Middle frontal gyrus (tissue), 1 donor: ENCODE data around the gene IGLL1.
"Not testable (repeated sequence)": the region's sequence is repeated elsewhere in the genome, so short reads cannot be mapped to it uniquely, and the experiment has no call there.

Source experiments
- DNase-seq: peaks from one replicate; pipeline ENCODE4 v3.0.0-alpha.2; 2015; ENCODE audit warnings: low spot score; ENCODE audit errors: extremely low spot score

The IGLL1 gene

DNA sequence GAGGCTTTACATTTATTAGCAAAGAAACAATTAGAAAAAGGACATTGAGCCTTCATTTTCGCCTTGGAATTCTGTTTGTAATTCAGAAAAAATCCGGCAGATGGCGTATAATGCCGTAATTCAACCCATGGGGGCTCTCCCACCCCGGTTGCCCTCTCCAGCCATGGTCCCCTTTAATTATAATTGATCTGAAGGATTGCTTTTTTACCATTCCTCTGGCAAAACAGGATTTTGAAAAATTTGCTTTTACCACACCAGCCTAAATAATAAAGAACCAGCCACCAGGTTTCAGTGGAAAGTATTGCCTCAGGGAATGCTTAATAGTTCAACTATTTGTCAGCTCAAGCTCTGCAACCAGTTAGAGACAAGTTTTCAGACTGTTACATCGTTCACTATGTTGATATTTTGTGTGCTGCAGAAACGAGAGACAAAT, 38.2 kb downstream of the IGLL1 start:
- DNase-seq: not testable (repeated sequence)

DNA sequence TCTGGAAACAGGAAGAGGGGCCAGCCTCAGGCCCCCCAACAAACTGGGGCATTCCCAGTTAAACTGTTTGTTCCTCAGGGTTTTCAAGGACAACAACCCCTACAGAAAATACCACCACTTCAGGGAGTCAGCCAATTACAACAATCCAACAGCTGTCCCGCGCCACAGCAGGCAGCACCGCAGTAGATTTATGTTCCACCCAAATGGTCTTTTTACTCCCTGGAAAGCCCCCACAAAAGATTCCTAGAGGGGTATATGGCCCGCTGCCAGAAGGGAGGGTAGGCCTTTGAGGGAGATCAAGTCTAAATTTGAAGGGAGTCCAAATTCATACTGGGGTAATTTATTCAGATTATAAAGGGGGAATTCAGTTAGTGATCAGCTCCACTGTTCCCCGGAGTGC, 39.3 kb downstream of the IGLL1 start:
- DNase-seq: not testable (repeated sequence)

DNA sequence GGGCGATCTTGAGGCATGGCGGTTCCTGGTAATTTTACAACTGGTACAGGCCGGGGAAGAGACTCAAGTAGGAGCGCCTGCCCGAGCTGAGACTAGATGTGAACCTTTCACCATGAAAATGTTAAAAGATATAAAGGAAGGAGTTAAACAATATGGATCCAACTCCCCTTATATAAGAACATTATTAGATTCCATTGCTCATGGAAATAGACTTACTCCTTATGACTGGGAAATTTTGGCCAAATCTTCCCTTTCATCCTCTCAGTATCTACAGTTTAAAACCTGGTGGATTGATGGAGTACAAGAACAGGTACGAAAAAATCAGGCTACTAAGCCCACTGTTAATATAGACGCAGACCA, 40.3 kb downstream of the IGLL1 start:
- not testable (repeated sequence) for DNase-seq

DNA sequence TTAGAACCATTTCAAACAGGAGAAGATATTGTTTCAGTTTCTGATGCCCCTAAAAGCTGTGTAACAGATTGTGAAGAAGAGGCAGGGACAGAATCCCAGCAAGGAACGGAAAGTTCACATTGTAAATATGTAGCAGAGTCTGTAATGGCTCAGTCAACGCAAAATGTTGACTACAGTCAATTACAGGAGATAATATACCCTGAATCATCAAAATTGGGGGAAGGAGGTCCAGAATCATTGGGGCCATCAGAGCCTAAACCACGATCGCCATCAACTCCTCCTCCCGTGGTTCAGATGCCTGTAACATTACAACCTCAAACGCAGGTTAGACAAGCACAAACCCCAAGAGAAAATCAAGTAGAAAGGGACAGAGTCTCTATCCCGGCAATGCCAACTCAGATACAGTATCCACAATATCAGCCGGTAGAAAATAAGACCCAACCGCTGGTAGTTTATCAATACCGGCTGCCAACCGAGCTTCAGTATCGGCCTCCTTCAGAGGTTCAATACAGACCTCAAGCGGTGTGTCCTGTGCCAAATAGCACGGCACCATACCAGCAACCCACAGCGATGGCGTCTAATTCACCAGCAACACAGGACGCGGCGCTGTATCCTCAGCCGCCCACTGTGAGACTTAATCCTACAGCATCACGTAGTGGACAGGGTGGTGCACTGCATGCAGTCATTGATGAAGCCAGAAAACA, 40.8 kb downstream of the IGLL1 start:
- DNase-seq: peak; percentile 69

DNA sequence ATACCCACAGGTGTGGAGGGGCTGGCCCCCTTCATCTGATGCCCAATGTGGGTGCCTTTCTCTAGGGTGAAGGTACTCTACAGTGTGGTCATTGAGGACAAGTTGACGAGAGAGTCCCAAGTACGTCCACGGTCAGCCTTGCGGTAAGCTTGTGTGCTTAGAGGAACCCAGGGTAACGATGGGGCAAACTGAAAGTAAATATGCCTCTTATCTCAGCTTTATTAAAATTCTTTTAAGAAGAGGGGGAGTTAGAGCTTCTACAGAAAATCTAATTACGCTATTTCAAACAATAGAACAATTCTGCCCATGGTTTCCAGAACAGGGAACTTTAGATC, 41.4 kb downstream of the IGLL1 start:
- not testable (repeated sequence) for DNase-seq

DNA sequence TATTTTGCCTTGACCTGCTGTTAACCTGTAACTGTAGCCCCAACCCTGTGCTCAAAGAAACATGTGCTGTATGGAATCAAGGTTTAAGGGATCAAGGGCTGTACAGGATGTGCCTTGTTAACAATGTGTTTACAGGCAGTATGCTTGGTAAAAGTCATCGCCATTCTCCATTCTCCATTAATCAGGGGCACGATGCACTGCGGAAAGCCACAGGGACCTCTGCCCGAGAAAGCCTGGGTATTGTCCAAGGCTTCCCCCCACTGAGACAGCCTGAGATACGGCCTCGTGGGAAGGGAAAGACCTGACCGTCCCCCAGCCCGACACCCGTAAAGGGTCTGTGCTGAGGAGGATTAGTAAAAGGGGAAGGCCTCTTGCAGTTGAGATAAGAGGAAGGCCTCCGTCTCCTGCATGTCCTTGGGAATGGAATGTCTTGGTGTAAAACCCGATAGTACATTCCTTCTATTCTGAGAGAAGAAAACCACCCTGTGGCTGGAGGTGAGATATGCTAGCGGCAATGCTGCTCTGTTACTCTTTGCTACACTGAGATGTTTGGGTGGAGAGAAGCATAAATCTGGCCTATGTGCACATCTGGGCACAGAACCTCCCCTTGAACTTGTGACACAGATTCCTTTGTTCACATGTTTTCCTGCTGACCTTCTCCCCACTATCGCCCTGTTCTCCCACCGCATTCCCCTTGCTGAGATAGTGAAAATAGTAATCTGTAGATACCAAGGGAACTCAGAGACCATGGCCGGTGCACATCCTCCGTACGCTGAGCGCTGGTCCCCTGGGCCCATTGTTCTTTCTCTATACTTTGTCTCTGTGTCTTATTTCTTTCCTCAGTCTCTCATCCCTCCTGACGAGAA, 42.0 kb downstream of the IGLL1 start:
- not testable (repeated sequence) for DNase-seq

DNA sequence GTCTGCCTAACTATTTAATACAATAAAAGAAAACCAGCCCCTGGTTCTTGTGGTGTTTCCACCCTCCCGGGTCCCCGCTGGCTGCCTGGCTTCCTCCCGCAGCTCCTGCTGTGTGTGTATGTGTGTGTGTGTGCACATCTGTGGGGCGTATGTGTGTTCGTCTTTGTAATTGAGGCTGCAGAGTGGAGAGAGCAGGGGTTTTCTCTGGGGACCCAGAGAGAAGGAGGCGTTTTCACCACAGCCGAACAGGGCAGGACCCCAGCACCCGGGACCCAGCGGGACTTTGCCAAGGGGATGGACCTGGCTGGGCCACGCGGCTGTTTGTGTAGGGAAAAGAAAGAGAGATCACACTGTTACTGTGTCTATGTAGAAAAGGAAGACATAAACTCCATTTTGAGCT, 42.7 kb downstream of the IGLL1 start:
- DNase-seq: no peak

DNA sequence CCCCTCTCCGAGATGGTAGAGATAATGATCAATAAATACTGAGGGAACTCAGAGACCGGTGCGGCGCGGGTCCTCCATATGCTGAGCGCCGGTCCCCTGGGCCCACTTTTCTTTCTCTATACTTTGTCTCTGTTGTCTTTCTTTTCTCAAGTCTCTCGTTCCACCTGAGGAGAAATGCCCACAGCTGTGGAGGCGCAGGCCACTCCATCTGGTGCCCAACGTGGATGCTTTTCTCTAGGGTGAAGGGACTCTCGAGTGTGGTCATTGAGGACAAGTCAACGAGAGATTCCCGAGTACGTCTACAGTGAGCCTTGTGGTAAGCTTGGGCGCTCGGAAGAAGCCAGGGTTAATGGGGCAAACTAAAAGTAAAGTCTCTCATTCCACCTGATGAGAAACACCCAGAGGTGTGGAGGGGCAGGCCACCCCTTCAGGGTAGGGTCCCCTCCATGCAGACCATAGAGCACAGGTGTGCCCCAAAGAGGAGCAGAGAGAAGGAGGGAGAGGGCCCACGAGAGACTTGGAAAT, 43.2 kb downstream of the IGLL1 start:
- DNase-seq: no peak

DNA sequence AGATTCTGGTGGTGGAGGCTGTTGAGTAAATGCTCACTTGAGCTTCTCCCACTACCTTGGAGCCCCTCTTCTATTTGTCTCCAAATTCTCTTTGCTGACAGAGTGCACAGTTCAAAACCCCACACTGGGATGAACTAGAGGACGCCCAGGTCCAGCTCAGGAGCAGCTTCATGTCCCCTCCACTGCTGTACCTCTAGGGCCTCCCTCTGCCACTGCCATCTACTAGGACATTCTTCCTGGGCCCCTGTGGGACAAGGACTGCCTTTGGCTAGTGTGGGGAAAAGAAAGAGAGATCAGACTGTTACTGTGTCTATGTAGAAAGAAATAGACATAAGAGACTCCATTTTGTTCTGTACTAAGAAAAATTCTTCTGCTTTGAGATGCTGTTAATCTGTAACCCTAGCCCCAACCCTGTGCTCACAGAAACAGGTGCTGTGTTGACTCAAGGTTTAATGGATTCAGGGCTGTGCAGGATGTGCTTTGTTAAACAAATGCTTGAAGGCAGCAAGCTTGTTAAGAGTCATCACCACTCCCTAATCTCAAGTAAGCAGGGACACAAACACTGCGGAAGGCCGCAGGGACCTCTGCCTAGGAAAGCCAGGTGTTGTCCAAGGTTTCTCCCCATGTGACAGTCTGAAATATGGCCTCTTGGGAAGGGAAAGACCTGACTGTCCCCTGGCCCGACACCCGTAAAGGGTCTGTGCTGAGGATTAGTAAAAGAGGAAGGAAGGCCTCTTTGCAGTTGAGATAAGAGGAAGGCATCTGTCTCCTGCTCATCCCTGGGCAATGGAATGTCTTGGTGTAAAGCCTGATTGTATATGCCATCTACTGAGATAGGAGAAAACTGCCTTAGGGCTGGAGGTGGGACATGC, 44.1 kb downstream of the IGLL1 start:
- not testable (repeated sequence) for DNase-seq

DNA sequence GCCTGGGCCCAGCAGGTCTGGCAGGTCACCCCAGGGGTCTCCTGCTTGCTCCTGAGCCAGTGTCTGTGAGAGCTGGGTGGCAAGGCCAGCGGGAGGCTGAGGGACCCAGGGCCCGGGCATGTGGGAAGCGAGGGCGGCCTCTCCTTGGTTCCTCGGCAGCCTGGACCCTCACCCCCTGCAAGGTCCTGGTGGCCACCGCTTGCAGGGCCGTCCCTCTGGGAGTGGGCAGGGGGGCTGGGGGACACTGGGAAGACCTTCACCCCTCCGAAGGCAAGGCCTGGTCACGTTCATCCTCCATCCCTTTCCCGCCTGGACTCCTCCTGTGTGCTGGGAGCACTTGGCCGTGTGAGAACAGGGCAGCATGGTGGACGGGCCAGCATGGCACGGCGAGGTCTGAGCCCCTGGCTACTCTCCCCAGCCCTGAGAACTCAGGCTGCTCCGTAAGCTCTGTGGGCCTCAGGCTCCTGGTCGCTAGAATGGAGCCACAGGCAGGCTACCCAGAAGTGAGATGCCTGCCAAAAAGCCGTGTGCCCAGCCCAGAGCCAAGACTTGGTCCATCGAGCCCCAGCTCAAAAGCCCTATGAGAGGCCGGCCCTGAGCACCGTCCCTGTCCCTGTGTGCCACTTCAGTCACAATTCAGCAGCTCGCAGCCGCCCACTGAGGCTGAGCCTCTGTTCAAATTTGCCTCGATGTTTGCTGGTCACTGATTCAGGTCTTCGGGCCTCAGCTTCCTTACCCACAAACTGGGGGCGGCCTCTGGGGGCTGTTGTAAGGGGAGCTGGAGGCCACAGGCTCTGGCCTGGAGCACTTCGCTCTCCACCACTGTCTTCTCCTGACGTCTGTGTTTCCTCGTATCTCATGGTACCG, 45.0 kb downstream of the IGLL1 start:
- DNase-seq: no peak

DNA sequence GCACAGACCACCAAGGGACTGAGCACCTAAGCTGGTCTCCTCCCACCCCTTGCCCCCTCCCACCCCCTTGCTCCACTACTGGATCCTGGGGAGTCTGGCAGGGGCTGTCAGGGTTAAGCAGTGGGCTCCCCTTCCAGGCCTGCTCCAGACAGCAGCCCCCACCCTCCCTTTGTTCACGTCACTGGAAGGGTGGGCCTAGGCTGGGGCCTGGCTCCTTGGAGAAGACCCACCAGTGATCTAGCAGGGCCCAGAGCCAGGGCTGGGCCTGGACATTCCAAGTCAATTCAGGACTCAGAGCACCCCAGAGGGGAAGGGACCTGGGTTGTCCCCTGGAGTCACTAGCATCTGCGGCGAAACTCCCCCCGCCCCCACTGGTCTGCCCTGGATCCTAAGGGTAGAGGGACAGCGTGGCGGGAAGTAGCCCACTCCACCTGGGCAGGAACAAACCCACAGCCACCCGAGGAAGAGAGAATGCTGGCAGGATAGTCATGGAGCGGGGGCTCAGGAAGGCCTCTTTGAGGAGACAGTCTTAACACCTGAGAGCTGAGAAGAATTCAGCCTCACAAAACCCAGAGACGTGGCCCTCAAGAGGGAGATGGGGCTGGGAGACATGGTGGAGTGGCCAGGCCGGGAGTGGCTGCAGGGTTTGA, 45.8 kb downstream of the IGLL1 start:
- DNase-seq: no peak

DNA sequence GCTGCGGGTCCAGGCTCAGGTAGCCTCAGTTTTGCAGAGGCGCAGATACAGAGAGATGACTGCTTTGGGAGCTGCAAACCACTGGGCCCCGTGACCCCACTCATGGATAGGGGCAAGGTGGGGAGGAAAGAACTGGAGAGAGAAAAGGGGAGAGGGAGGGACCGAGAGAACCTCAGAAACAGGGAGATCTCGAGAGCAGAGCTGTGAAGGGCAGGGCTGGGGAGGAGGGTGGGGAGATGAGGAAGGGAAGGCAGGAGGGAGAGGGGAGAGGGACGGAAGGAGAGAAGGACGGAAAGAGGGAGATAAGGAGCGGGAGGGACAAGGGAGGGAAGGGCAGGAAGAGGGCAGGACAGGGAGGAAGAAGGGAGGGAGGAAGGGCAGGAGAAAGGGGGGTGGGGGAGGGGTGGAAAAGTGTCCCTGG, 46.3 kb downstream of the IGLL1 start:
- no peak for DNase-seq

DNA sequence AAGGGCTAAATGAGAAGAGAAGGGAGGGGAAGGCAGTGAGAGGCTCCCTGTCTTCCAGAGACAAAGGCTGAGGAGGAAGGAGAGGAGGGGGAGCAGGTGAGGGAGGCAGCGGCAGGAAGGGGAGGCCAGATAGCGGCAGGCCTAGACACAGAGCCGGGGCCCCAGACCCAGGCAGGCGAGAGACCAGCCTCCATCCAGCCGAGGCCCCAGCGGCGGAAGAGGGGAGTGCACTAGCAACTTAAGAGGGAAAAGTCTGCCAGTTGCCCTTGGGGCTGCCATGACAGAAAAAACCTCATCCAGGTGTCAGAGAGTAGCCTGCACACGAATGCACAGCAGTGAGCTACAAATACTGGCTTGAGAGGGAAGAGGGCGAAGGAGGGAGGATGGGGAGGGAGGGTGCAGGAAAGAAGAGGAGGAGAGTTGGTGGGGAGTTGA, 46.7 kb downstream of the IGLL1 start:
- DNase-seq: no peak

DNA sequence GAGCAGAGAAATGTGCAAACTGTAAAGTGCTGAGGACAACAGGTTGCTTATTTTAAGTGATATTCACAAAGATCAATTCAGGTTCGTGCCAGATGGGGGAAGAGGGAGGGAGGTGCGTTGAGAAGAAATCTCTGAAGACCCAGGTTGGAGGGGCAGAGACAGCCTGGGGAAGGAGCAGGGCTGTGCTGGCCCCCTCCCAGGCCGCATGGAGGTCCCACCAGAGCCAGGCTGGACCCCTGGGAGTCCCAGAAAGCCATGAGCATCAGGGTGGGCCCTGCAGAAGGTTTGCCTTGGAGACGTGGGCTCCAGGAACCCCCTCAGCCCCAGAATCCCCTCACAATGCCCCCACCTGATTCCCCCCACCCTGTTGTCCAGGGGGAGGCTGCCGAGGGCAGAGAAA, 47.4 kb downstream of the IGLL1 start:
- no peak for DNase-seq

DNA sequence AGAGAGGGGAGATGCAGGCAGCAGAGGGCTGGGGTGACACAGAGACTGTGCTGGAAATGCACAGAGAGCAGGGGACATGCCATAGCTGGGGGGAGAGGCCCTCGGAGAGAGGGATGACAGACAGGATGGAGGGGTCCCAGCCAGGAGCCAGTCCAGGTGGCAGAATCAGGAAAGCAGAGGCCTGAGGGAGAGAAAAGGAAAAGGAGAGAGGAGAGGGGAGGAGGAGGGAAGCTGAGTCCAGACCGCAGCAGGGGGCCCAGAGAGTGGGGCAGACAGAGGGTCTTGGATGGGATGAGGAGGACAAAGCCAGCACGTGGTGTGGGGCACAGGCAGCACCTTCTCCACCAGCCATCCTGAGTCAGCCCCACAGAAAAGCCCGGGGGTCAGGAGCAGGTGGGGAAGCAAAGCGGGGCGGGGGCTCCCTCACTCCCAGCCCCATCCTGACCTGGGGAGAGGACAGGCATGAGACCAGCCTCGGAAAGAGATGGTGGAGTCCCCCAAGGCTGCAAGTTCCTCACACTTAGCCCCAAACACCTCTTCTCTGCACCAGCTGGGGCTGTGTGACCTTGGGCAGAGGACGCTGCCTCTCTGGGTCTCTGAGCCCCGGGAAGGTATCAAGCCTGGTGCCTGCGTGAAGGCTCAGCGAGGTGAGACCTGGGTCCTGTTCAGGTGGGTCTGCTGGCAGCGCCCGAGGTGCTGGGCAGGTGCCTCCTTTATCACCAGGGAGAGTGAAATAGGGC, 48.0 kb downstream of the IGLL1 start:
- DNase-seq: no peak

DNA sequence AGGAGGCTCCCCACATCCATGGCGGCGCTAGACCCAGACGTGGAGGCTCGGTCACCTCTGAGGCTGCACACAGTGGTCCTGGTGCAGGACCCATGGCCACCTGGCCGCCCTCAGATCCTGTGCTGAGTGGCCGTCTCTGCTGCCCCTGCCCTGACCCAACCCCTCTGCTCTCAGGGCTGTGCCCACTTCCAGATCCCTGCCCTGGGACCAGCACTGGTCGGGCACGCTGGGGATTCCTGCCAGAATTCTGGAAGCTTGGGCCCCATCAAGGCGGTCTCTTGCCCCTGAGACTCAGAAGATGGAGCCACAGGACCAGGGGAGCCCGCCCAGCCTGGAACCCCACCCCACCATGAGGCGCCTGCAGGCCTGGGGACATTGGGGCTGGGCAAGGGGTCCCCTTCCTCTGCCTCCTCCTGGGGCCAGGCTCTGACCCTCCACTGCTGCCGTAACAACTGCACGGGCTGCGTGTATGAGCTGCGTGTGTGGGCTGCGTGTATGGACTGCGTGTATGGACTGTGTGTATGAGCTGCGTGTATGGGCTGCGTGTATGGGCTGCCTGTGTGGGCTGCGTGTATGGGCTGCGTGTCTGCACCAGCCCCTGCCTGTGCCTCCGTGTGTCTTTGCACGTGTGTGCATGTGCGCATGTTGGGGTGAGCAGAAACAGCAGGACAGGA, 48.7 kb downstream of the IGLL1 start:
- DNase-seq: no peak

DNA sequence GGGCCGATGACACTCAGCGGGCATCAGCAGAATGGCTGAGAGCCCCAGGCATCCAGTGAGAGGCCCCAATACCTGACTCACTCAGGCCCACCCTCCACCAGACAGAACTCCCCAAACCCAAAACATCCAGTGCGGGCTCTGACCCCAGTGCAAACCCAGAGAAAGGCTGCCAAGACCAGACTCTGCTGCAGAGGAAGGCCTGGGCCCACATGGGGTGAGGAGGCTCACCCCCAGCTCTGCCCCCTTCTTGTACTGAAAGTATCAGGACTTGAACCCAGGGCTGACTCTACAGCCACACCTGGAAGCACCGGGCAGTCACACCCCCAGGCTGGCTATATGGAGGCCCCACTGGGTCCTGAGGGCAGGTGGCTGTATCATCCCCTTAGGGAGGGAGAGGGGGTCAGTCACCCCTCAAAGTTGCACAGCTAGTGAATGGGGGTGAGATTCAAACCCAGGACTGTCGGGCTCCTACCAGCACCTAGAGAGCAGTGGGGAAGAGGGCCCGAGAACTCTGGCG, 49.3 kb downstream of the IGLL1 start:
- DNase-seq: no peak

DNA sequence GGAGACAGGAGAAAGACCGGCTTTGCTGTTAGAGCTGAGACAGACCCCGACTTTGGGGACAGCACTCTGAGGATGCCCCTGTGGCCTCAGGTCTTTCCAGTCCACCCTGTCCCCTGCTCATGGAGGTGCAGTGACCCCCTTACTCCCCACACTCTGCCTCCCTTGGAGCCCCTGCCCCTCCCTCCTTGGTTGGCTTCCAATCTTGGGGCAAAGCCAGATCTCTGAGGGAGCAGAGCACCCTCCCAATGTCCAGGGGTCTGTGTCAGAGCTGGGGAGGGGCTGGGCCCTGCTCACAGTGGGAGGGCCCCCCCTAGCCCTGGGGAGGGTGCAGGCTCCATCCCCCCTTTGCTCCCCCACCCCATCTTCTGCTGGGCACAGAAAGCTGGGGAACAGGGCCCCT, 50.0 kb downstream of the IGLL1 start:
- no peak for DNase-seq
